AG10803 (cell line): Measurements from ENCODE around the gene PARD3B.

Experiments
- DNase-seq: peaks from one replicate; pipeline ENCODE4 v3.0.0; 2010; ENCODE audit warnings: low read depth
- H3K4me3 ChIP-seq: 2 replicates; pipeline ENCODE4 v1.5.1; 2011; ENCODE audit warnings: mild to moderate bottlenecking, low read length, control low read depth
- CTCF ChIP-seq: conservative IDR thresholded peaks from 2 replicates; pipeline ENCODE4 v1.5.1; 2011; ENCODE audit warnings: mild to moderate bottlenecking, low read length, control low read depth, inconsistent platforms

The PARD3B gene

GRCh38 chr2:204575463-204575862 is 30.2 kb downstream of the PARD3B start:
- no peak overlapping the region for H3K4me3 ChIP-seq
- TF ChIP-seq CTCF = no peak
- DNase-seq = no peak

GRCh38 chr2:204576362-204576979 is 31.2 kb downstream of the PARD3B start:
- DNase-seq = no peak
- H3K4me3 ChIP-seq = no peak overlapping the region
- no peak for TF ChIP-seq CTCF

- TF ChIP-seq CTCF = no peak
- DNase-seq = no peak
- H3K4me3 ChIP-seq = no peak overlapping the region
Measured at GRCh38 chr2:204578928-204579598, 33.8 kb downstream of the PARD3B start.

- no peak for TF ChIP-seq CTCF
- H3K4me3 ChIP-seq = no peak overlapping the region
- no peak for DNase-seq
Measured at GRCh38 chr2:204581946-204582345, 36.7 kb downstream of the PARD3B start.

- DNase-seq = no peak
- H3K4me3 ChIP-seq = no peak overlapping the region
- no peak for TF ChIP-seq CTCF
Measured at GRCh38 chr2:204583773-204584172, 38.5 kb downstream of the PARD3B start.

GRCh38 chr2:204585930-204586329 is 40.7 kb downstream of the PARD3B start:
- no peak for TF ChIP-seq CTCF
- DNase-seq = no peak
- H3K4me3 ChIP-seq = no peak overlapping the region
